ENCODE data around the gene LAYN. TPM values are rescaled to one million over a fixed set of nuclear protein-coding genes. Genes with fewer than 3 reads are reported as not detected.

Gene LAYN
- total RNA-seq, 1 experiment from 2014 or later = 9.6 TPM

DNA sequence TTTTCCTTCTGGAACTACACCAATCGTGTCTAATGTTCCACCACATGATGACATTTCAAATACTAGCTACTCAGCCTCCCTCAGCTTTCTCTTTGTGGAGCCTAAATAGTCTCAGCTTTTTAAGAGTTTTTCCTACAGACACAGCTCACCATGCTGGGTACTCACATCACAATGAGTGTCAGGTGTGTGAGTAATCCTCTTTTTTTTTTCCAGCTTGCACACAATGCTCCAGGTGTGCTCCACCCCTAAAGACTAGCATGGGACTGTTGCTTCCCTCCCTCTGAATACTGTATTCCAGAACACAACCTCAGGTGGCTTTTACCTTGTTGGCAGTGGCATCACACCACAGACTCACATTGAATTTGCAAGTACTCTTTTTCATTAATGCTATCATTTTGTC lies 40.0 kb upstream of the LAYN start:
- no peak overlapping the region for H3K4me3 ChIP-seq (ENCODE audit: low read depth, low read length, poor library complexity, severe bottlenecking)
- H3K9me3 ChIP-seq (ENCODE audit: low read depth, low read length, poor library complexity, severe bottlenecking) = no peaks in the 10 kb centered on the region
- ChIA-PET CTCF (no interaction called here), POLR2A (ENCODE audit: low non-redundant PET) (no interaction called here)
- no peak overlapping the region for H3K27ac ChIP-seq (ENCODE audit: low read depth, low read length, poor library complexity, severe bottlenecking)
- H3K4me1 ChIP-seq (ENCODE audit: insufficient read depth, low read length, poor library complexity, severe bottlenecking) = no peaks in the 10 kb centered on the region
- intact Hi-C loops (cut with micrococcal nuclease; ENCODE audit: unreplicated experiment) = no loop called here
- peaks cover 4% of the 10 kb centered on the region for H3K27me3 ChIP-seq (replicated peaks; ENCODE audit: insufficient read depth, low read depth, low read length, poor library complexity)
- TF ChIP-seq, protein P1, sequence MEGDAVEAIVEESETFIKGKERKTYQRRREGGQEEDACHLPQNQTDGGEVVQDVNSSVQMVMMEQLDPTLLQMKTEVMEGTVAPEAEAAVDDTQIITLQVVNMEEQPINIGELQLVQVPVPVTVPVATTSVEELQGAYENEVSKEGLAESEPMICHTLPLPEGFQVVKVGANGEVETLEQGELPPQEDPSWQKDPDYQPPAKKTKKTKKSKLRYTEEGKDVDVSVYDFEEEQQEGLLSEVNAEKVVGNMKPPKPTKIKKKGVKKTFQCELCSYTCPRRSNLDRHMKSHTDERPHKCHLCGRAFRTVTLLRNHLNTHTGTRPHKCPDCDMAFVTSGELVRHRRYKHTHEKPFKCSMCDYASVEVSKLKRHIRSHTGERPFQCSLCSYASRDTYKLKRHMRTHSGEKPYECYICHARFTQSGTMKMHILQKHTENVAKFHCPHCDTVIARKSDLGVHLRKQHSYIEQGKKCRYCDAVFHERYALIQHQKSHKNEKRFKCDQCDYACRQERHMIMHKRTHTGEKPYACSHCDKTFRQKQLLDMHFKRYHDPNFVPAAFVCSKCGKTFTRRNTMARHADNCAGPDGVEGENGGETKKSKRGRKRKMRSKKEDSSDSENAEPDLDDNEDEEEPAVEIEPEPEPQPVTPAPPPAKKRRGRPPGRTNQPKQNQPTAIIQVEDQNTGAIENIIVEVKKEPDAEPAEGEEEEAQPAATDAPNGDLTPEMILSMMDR (conservative IDR thresholded peaks at IDR 0.05; ENCODE audit: low read depth, low read length) = no peak
- TF ChIP-seq EZH2 (IDR thresholded peaks at IDR 0.05; ENCODE audit: borderline replicate concordance, low read depth, low read length, poor library complexity, severe bottlenecking) = no peak
- BruUV-seq (replicated peaks) = no TSS peak
- DNase-seq (ENCODE audit: low spot score) = no peak
- no peaks in the 10 kb centered on the region for H3K36me3 ChIP-seq (ENCODE audit: insufficient read depth, low read length, poor library complexity, severe bottlenecking)

DNA sequence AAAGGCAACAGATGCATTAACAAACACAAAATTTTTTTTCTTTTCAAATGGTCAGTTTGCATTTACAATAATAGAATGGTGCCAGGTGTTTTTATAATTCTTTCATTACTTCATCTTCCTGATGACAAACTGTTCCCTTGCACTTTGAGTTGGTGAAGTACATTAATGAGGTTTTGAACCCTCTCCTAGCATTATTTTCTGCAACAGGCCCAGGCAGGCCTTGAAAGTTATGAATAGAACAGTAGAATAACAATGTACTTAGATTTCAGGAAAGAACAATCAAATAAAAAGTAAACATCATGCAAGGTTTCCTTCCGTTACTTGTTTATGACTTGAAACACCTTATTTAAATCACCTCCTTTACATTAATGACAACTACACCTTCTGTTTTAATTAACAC lies 37.9 kb upstream of the LAYN start:
- CTCF ChIA-PET = no interaction called here
- Histone ChIP-seq H3K27ac (ENCODE audit: low read depth, low read length, poor library complexity, severe bottlenecking) (no peak overlapping the region), H3K9me3 (ENCODE audit: low read depth, low read length, poor library complexity, severe bottlenecking) (no peaks in the 10 kb centered on the region), H3K36me3 (ENCODE audit: insufficient read depth, low read length, poor library complexity, severe bottlenecking) (no peaks in the 10 kb centered on the region), H3K4me3 (ENCODE audit: low read depth, low read length, poor library complexity, severe bottlenecking) (no peak overlapping the region), H3K4me1 (ENCODE audit: insufficient read depth, low read length, poor library complexity, severe bottlenecking) (no peaks in the 10 kb centered on the region), H3K27me3 (replicated peaks; ENCODE audit: insufficient read depth, low read depth, low read length, poor library complexity) (peaks cover 4% of the 10 kb centered on the region)
- DNase-seq (ENCODE audit: low spot score) = no peak
- intact Hi-C loops (cut with micrococcal nuclease; ENCODE audit: unreplicated experiment) = no loop called here
- TF ChIP-seq, protein P1 (conservative IDR thresholded peaks at IDR 0.05; ENCODE audit: low read depth, low read length) = no peak
- no peak for TF ChIP-seq EZH2 (IDR thresholded peaks at IDR 0.05; ENCODE audit: borderline replicate concordance, low read depth, low read length, poor library complexity, severe bottlenecking)
- POLR2A ChIA-PET (ENCODE audit: low non-redundant PET) = no interaction called here
- no TSS peak for BruUV-seq (replicated peaks)

DNA sequence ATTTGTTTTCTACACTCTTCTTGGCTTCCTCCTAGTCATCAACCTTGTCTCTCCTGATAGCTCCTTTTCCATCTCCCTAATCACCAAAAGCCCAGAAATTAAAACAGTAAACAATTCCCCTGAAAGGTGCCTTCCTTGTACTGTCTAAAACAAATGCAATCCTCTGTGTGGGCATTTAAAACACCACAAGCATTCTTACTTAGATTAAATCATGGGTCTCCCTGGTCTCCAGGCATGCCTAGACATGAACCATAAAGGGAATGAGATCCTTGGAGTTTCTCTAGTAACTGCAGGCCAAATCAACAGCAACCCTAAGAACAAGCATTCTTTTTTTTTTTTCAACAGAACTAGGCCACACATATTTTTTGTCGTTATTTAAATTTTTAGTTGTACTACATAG lies 30.2 kb upstream of the LAYN start:
- Histone ChIP-seq H3K4me3 (ENCODE audit: low read depth, low read length, poor library complexity, severe bottlenecking) (no peak overlapping the region), H3K27me3 (replicated peaks; ENCODE audit: insufficient read depth, low read depth, low read length, poor library complexity) (no peaks in the 10 kb centered on the region), H3K36me3 (ENCODE audit: insufficient read depth, low read length, poor library complexity, severe bottlenecking) (no peaks in the 10 kb centered on the region), H3K4me1 (ENCODE audit: insufficient read depth, low read length, poor library complexity, severe bottlenecking) (peaks cover 11% of the 10 kb centered on the region), H3K27ac (ENCODE audit: low read depth, low read length, poor library complexity, severe bottlenecking) (no peak overlapping the region), H3K9me3 (ENCODE audit: low read depth, low read length, poor library complexity, severe bottlenecking) (no peaks in the 10 kb centered on the region)
- CTCF ChIA-PET = no interaction called here
- intact Hi-C loops (cut with micrococcal nuclease; ENCODE audit: unreplicated experiment) = no loop called here
- DNase-seq (ENCODE audit: low spot score) = no peak
- POLR2A ChIA-PET (ENCODE audit: low non-redundant PET) = interaction anchor here (0.7 kb wide), 1 partner anchor 22 kb away, joined by 3 read pairs; no protein-coding TSS in a partner anchor
- no TSS peak for BruUV-seq (replicated peaks)
- TF ChIP-seq, protein P1 (conservative IDR thresholded peaks at IDR 0.05; ENCODE audit: low read depth, low read length) = no peak
- no peak for TF ChIP-seq EZH2 (IDR thresholded peaks at IDR 0.05; ENCODE audit: borderline replicate concordance, low read depth, low read length, poor library complexity, severe bottlenecking)

All from A673 (cell line).